Glutamatergic neuron (in vitro differentiated cells): ENCODE data around the gene OR5B21. TPM values are rescaled to one million over a fixed set of nuclear protein-coding genes. Genes with fewer than 3 reads are reported as not detected.

Experiments used
- DNase-seq: peaks from one replicate; pipeline ENCODE4 v3.0.0; 2022
- H3K27ac Mint-ChIP-seq: one replicate; pipeline ENCODE4 v1.8.0; 2020; ENCODE audit warnings: mild to moderate bottlenecking, mixed read lengths, inconsistent platforms; ENCODE audit not compliant: unreplicated experiment
- H3K27me3 Mint-ChIP-seq: one replicate; pipeline ENCODE4 v1.8.0; 2020; ENCODE audit warnings: mild to moderate bottlenecking, moderate library complexity, mixed read lengths, inconsistent platforms; ENCODE audit not compliant: unreplicated experiment
- H3K36me3 Mint-ChIP-seq: one replicate; pipeline ENCODE4 v1.8.0; 2020; ENCODE audit warnings: mild to moderate bottlenecking, mixed read lengths, inconsistent platforms; ENCODE audit not compliant: unreplicated experiment
- H3K4me1 Mint-ChIP-seq: one replicate; pipeline ENCODE4 v1.8.0; 2020; ENCODE audit warnings: mild to moderate bottlenecking, low read depth, mixed read lengths, inconsistent platforms; ENCODE audit not compliant: unreplicated experiment
- H3K4me3 Mint-ChIP-seq: one replicate; pipeline ENCODE4 v1.8.0; 2020; ENCODE audit warnings: mild to moderate bottlenecking, mixed read lengths, inconsistent platforms; ENCODE audit not compliant: unreplicated experiment
- H3K9me3 Mint-ChIP-seq: one replicate; pipeline ENCODE4 v1.8.0; 2020; ENCODE audit warnings: mild to moderate bottlenecking, moderate library complexity, mixed read lengths, inconsistent platforms; ENCODE audit not compliant: unreplicated experiment
- CTCF ChIP-seq: fragments of 200-600 bp; sonication (generic); IDR thresholded peaks from one replicate; pipeline ENCODE4 v1.5.0; 2021; ENCODE audit not compliant: partially characterized antibody, unreplicated experiment
- total RNA-seq: library from RNA; stranded (reverse); fragmentation: NEBNext Ultra II Directional; extraction: Animal tissue kit (Norgen Biotek cat#: 25700); gene quantifications from one replicate; pipeline ENCODE4 v1.2.1, GENCODE V29; 2021; ENCODE audit not compliant: unreplicated experiment

The OR5B21 gene
- total RNA-seq, 1 donor from 2014 or later, result not detected

GRCh38 chr11:58487170-58487569 is 20.7 kb downstream of the OR5B21 start:
- Mint-ChIP-seq H3K4me1 (peaks cover 3% of the 10 kb centered on the region), H3K27ac (no peak overlapping the region)
- TF ChIP-seq CTCF, result no peak

GRCh38 chr11:58485961-58486360 is 21.9 kb downstream of the OR5B21 start:
- Mint-ChIP-seq H3K4me1 (peaks cover 3% of the 10 kb centered on the region), H3K27me3 (no peaks in the 10 kb centered on the region), H3K36me3 (no peaks in the 10 kb centered on the region), H3K4me3 (no peak overlapping the region), H3K27ac (no peak overlapping the region), H3K9me3 (no peaks in the 10 kb centered on the region)
- DNase-seq, result no peak
- TF ChIP-seq CTCF, result no peak

More at GRCh38 chr11:58487170-58487569, 20.7 kb downstream of the OR5B21 start:
- H3K4me3 Mint-ChIP-seq, result no peak overlapping the region
- peaks cover 1% of the 10 kb centered on the region for H3K27me3 Mint-ChIP-seq
- no peak for DNase-seq
- no peaks in the 10 kb centered on the region for H3K36me3 Mint-ChIP-seq
- H3K9me3 Mint-ChIP-seq, result no peaks in the 10 kb centered on the region

- Mint-ChIP-seq H3K9me3 (peaks cover 5% of the 10 kb centered on the region), H3K27me3 (no peaks in the 10 kb centered on the region), H3K27ac (no peak overlapping the region), H3K4me3 (no peak overlapping the region), H3K36me3 (peaks cover 6% of the 10 kb centered on the region), H3K4me1 (no peaks in the 10 kb centered on the region)
- no peak for DNase-seq
- no peak for TF ChIP-seq CTCF
These were observed 36.0 kb downstream of the OR5B21 start for GRCh38 chr11:58471892-58472291.

- DNase-seq, result no peak
- Mint-ChIP-seq H3K27ac (no peak overlapping the region), H3K4me1 (no peaks in the 10 kb centered on the region), H3K27me3 (no peaks in the 10 kb centered on the region), H3K36me3 (peaks cover 6% of the 10 kb centered on the region), H3K9me3 (peaks cover 3% of the 10 kb centered on the region), H3K4me3 (no peak overlapping the region)
- no peak for TF ChIP-seq CTCF
These were observed 41.6 kb downstream of the OR5B21 start for GRCh38 chr11:58466293-58466692.

- DNase-seq, result no peak
- H3K36me3 Mint-ChIP-seq, result peaks cover 5% of the 10 kb centered on the region
- H3K4me1 Mint-ChIP-seq, result no peaks in the 10 kb centered on the region
- TF ChIP-seq CTCF, result no peak
- H3K4me3 Mint-ChIP-seq, result no peak overlapping the region
- no peaks in the 10 kb centered on the region for H3K27me3 Mint-ChIP-seq
- peaks cover 2% of the 10 kb centered on the region for H3K9me3 Mint-ChIP-seq
- no peak overlapping the region for H3K27ac Mint-ChIP-seq
These were observed 42.2 kb downstream of the OR5B21 start for GRCh38 chr11:58465690-58466089.

Other genes with a start within 250 kb of the OR5B21 start
- gene OR10W1, start 239.8 kb downstream of the OR5B21 start, total RNA-seq, result not detected
- not detected for gene OR5B17, start 149.0 kb downstream of the OR5B21 start, total RNA-seq
- gene OR5B3, start 101.2 kb downstream of the OR5B21 start, total RNA-seq, result not detected
- gene OR5B2, start 80.0 kb downstream of the OR5B21 start, total RNA-seq, result not detected
- not detected for gene OR5B12, start 65.9 kb downstream of the OR5B21 start, total RNA-seq
- gene LPXN, start 67.8 kb upstream of the OR5B21 start, total RNA-seq, result 3.8 TPM
- 44.3 TPM for gene ZFP91, start 71.0 kb upstream of the OR5B21 start, total RNA-seq
- 4.6 TPM for gene CNTF, start 114.6 kb upstream of the OR5B21 start, total RNA-seq
- not detected for gene GLYAT, start 223.8 kb upstream of the OR5B21 start, total RNA-seq